WTC11 (cell line): Measurements from ENCODE around the gene PRR22. TPM values are rescaled to one million over a fixed set of nuclear protein-coding genes. Genes with fewer than 3 reads are reported as not detected.

Source experiments
- CREM ChIP-seq: sonication (generic); formaldehyde crosslinking; IDR thresholded peaks from 2 replicates; pipeline ENCODE4 v1.8.1; 2022; ENCODE audit warnings: mild to moderate bottlenecking, missing genetic modification reagents, moderate library complexity
- E2F4 ChIP-seq: sonication (generic); formaldehyde crosslinking; IDR thresholded peaks from 2 replicates; pipeline ENCODE4 v1.8.1; 2022; ENCODE audit warnings: low read depth, mild to moderate bottlenecking, moderate library complexity, missing genetic modification reagents, borderline replicate concordance
- ESRRA ChIP-seq: sonication (generic); formaldehyde crosslinking; IDR thresholded peaks from 2 replicates; pipeline ENCODE4 v1.8.1; 2022; ENCODE audit warnings: mild to moderate bottlenecking, missing genetic modification reagents, borderline replicate concordance
- FOXK1 ChIP-seq: sonication (generic); formaldehyde crosslinking; IDR thresholded peaks from 2 replicates; pipeline ENCODE4 v1.8.0; 2022; ENCODE audit warnings: mild to moderate bottlenecking, moderate library complexity, missing genetic modification reagents
- FOXP1 ChIP-seq: sonication (generic); formaldehyde crosslinking; IDR thresholded peaks from 2 replicates; pipeline ENCODE4 v1.8.0; 2022; ENCODE audit warnings: missing genetic modification reagents, mild to moderate bottlenecking, moderate library complexity, borderline replicate concordance
- IRF2 ChIP-seq: sonication (generic); formaldehyde crosslinking; IDR thresholded peaks from 2 replicates; pipeline ENCODE4 v1.8.0; 2022; ENCODE audit warnings: low read depth, missing genetic modification reagents, borderline replicate concordance
- NFYB ChIP-seq: sonication (generic); formaldehyde crosslinking; conservative IDR thresholded peaks from 2 replicates; pipeline ENCODE4 v1.8.0; 2022; ENCODE audit warnings: low read depth, missing genetic modification reagents
- RORB ChIP-seq: fragments of 250-450 bp; sonication (Bioruptor Pico); IDR thresholded peaks from 2 replicates; pipeline ENCODE4 v1.9.0; 2021; ENCODE audit warnings: mild to moderate bottlenecking
- SMAD3 ChIP-seq: sonication (generic); formaldehyde crosslinking; IDR thresholded peaks from 2 replicates; pipeline ENCODE4 v1.8.0; 2022; ENCODE audit warnings: missing genetic modification reagents, mild to moderate bottlenecking, borderline replicate concordance
- TEAD4 ChIP-seq: sonication (generic); formaldehyde crosslinking; IDR thresholded peaks from 2 replicates; pipeline ENCODE4 v1.8.0; 2022; ENCODE audit warnings: mild to moderate bottlenecking, missing genetic modification reagents
- USF2 ChIP-seq: sonication (generic); formaldehyde crosslinking; IDR thresholded peaks from 2 replicates; pipeline ENCODE4 v1.8.1; 2023; ENCODE audit warnings: mild to moderate bottlenecking, missing genetic modification reagents, moderate library complexity
- ZBTB43 ChIP-seq: sonication (generic); formaldehyde crosslinking; IDR thresholded peaks from 2 replicates; pipeline ENCODE4 v1.8.1; 2023; ENCODE audit warnings: mild to moderate bottlenecking, missing genetic modification reagents
- ZNF219 ChIP-seq: sonication (generic); formaldehyde crosslinking; IDR thresholded peaks from 2 replicates; pipeline ENCODE4 v1.8.0; 2023; ENCODE audit warnings: missing genetic modification reagents, mild to moderate bottlenecking, borderline replicate concordance
- ZNF281 ChIP-seq: sonication (generic); formaldehyde crosslinking; IDR thresholded peaks from 2 replicates; pipeline ENCODE4 v1.8.0; 2023; ENCODE audit warnings: mild to moderate bottlenecking, missing genetic modification reagents
- ZNF317 ChIP-seq: sonication (generic); formaldehyde crosslinking; IDR thresholded peaks from 2 replicates; pipeline ENCODE4 v1.8.1; 2023; ENCODE audit warnings: low read depth, mild to moderate bottlenecking, moderate library complexity, missing genetic modification reagents, borderline replicate concordance
- ZNF423 ChIP-seq: fragments of 250-450 bp; sonication (Bioruptor Pico); IDR thresholded peaks from 2 replicates; pipeline ENCODE4 v2.1.2; 2022; ENCODE audit warnings: mild to moderate bottlenecking, moderate library complexity
- total RNA-seq: library from RNA; stranded (reverse); gene quantifications from 3 replicates; pipeline ENCODE4 v1.2.3, GENCODE V29; 2021
- TF ChIP-seq, protein P1 (sequence below): sonication (generic); formaldehyde crosslinking; IDR thresholded peaks from 2 replicates; pipeline ENCODE4 v1.8.1; 2022; ENCODE audit warnings: missing genetic modification reagents, borderline replicate concordance
- TF ChIP-seq, protein P2 (sequence below): sonication (generic); formaldehyde crosslinking; IDR thresholded peaks from 2 replicates; pipeline ENCODE4 v1.8.0; 2022; ENCODE audit warnings: mild to moderate bottlenecking, missing genetic modification reagents
- TF ChIP-seq, protein P3 (sequence below): sonication (generic); formaldehyde crosslinking; IDR thresholded peaks from 2 replicates; pipeline ENCODE4 v1.8.1; 2023; ENCODE audit warnings: mild to moderate bottlenecking, missing genetic modification reagents, borderline replicate concordance
- TF ChIP-seq, protein P4 (sequence below): sonication (generic); formaldehyde crosslinking; conservative IDR thresholded peaks from 2 replicates; pipeline ENCODE4 v1.8.1; 2023; ENCODE audit warnings: mild to moderate bottlenecking, low read depth, missing genetic modification reagents, moderate library complexity

The PRR22 gene
- total RNA-seq, 1 experiment from 2014 or later = 3.3 TPM

DNA sequence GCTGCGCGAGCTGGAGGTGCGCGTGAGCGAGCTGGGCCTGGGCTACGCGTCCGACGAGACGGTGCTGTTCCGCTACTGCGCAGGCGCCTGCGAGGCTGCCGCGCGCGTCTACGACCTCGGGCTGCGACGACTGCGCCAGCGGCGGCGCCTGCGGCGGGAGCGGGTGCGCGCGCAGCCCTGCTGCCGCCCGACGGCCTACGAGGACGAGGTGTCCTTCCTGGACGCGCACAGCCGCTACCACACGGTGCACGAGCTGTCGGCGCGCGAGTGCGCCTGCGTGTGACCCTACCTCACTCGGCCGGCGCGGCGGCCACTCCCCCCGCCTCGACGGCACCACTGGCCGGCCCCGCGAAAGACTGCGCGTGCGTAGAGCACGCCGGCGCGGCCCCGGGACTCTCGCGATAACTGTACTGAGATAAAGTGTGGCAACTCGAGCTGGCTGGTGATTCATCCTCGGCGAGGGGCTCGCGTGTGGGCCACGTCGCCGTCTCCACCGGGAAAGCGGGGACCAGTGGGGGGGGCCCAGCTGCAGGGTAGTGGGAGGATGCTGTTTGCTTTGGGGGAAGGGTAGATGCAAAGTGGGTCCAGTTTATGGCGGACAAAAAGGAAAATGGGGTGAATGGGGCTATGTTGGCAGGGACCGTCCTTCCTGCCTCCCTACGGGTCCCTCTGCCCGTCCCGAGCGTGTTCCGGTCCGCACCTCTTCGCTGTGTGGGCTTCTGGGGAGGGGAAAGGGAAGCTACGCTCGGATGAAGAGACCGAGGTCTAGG lies 43.5 kb upstream of the PRR22 start (continued):
- TF ChIP-seq RORB (CRISPR knock-in tag) (no peak), ESRRA (CRISPR knock-in tag) (0 out of 2 replicates have a peak, but pooled peaks have one; percentile 57), NFYB (CRISPR knock-in tag) (no peak), ZBTB43 (CRISPR knock-in tag) (peak; percentile 93; the same call in 1 of the 2 replicates), FOXP1 (CRISPR knock-in tag) (peak; percentile 72), TEAD4 (CRISPR knock-in tag) (no peak), USF2 (no peak), ZNF317 (no peak), FOXK1 (CRISPR knock-in tag) (peak; percentile 73), E2F4 (CRISPR knock-in tag) (0 out of 2 replicates have a peak, but pooled peaks have one; percentile 18), ZNF219 (CRISPR knock-in tag) (no peak), CREM (CRISPR knock-in tag) (peak; percentile 81), SMAD3 (CRISPR knock-in tag) (peak; percentile 89), IRF2 (CRISPR knock-in tag) (no peak), ZNF281 (CRISPR knock-in tag) (0 out of 2 replicates have a peak, but pooled peaks have one; percentile 8), ZNF423 (CRISPR knock-in tag) (no peak)
- TF ChIP-seq, protein P1, sequence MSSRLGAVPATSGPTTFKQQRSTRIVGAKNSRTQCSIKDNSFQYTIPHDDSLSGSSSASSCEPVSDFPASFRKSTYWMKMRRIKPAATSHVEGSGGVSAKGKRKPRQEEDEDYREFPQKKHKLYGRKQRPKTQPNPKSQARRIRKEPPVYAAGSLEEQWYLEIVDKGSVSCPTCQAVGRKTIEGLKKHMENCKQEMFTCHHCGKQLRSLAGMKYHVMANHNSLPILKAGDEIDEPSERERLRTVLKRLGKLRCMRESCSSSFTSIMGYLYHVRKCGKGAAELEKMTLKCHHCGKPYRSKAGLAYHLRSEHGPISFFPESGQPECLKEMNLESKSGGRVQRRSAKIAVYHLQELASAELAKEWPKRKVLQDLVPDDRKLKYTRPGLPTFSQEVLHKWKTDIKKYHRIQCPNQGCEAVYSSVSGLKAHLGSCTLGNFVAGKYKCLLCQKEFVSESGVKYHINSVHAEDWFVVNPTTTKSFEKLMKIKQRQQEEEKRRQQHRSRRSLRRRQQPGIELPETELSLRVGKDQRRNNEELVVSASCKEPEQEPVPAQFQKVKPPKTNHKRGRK = no peak
- TF ChIP-seq, protein P2, sequence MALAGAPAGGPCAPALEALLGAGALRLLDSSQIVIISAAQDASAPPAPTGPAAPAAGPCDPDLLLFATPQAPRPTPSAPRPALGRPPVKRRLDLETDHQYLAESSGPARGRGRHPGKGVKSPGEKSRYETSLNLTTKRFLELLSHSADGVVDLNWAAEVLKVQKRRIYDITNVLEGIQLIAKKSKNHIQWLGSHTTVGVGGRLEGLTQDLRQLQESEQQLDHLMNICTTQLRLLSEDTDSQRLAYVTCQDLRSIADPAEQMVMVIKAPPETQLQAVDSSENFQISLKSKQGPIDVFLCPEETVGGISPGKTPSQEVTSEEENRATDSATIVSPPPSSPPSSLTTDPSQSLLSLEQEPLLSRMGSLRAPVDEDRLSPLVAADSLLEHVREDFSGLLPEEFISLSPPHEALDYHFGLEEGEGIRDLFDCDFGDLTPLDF (CRISPR knock-in tag) = peak; percentile 76
- TF ChIP-seq, protein P3, sequence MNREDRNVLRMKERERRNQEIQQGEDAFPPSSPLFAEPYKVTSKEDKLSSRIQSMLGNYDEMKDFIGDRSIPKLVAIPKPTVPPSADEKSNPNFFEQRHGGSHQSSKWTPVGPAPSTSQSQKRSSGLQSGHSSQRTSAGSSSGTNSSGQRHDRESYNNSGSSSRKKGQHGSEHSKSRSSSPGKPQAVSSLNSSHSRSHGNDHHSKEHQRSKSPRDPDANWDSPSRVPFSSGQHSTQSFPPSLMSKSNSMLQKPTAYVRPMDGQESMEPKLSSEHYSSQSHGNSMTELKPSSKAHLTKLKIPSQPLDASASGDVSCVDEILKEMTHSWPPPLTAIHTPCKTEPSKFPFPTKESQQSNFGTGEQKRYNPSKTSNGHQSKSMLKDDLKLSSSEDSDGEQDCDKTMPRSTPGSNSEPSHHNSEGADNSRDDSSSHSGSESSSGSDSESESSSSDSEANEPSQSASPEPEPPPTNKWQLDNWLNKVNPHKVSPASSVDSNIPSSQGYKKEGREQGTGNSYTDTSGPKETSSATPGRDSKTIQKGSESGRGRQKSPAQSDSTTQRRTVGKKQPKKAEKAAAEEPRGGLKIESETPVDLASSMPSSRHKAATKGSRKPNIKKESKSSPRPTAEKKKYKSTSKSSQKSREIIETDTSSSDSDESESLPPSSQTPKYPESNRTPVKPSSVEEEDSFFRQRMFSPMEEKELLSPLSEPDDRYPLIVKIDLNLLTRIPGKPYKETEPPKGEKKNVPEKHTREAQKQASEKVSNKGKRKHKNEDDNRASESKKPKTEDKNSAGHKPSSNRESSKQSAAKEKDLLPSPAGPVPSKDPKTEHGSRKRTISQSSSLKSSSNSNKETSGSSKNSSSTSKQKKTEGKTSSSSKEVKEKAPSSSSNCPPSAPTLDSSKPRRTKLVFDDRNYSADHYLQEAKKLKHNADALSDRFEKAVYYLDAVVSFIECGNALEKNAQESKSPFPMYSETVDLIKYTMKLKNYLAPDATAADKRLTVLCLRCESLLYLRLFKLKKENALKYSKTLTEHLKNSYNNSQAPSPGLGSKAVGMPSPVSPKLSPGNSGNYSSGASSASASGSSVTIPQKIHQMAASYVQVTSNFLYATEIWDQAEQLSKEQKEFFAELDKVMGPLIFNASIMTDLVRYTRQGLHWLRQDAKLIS (CRISPR knock-in tag) = no peak; the same call in 1 of the 2 replicates
- TF ChIP-seq, protein P4, sequence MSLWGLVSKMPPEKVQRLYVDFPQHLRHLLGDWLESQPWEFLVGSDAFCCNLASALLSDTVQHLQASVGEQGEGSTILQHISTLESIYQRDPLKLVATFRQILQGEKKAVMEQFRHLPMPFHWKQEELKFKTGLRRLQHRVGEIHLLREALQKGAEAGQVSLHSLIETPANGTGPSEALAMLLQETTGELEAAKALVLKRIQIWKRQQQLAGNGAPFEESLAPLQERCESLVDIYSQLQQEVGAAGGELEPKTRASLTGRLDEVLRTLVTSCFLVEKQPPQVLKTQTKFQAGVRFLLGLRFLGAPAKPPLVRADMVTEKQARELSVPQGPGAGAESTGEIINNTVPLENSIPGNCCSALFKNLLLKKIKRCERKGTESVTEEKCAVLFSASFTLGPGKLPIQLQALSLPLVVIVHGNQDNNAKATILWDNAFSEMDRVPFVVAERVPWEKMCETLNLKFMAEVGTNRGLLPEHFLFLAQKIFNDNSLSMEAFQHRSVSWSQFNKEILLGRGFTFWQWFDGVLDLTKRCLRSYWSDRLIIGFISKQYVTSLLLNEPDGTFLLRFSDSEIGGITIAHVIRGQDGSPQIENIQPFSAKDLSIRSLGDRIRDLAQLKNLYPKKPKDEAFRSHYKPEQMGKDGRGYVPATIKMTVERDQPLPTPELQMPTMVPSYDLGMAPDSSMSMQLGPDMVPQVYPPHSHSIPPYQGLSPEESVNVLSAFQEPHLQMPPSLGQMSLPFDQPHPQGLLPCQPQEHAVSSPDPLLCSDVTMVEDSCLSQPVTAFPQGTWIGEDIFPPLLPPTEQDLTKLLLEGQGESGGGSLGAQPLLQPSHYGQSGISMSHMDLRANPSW (CRISPR knock-in tag) = no peak
